Endothelial cell of coronary artery (primary cell): ENCODE data around the gene CWH43. TPM values are rescaled to one million over a fixed set of nuclear protein-coding genes. Genes with fewer than 3 reads are reported as not detected.

ENCODE experiments used
- total RNA-seq: library from RNA; depleted of rRNA; stranded (reverse); fragments of >200 nt; gene quantifications from 2 replicates; pipeline ENCODE4 v1.2.3, GENCODE V29; 2014

CWH43 gene
- total RNA-seq = not detected in 2 replicates

DNA sequence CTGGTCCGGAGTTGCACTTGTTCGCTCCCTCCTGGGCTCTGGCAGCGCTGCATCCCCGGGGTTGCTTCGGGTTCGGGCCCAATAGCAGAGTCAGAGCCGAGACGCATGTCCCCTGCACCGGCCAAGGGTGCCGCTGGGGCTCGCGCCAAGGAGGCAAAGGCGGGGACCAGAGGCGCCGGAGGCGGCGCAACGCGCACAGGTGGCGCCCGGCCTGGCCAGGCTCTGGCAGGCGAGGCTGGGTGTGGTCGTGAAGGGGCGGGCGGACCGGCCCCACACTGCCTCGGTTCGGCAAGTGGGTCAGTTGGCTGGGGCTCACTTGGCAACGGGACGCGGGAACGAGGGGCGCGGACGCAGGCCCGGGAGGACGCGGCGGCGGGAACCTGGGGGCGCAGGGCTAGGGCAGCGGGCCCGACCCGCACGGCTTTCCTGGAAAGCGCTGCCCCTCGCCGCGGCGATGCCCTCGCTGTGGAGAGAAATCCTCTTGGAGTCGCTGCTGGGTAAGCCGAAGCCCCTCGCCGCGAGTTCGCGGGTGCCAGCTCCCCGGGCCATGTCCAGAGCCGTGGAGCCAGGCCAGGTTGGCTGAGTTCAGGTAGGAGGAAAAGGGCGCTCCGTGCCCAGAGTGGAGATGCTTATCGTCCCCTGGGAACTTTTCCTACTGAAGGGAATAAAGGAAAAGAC is at the start of gene CWH43:
CWH43 (plus strand) TSS at position 300 of the 678 bp plus-strand sequence; CDS start at position 455, 155 bp downstream.

Other genes starting within 250 kb of the CWH43 start
- 98.5 and 138 TPM in 2 replicates for gene FRYL, start 206.0 kb upstream of the CWH43 start, total RNA-seq
- 64.3 and 73.8 TPM in 2 replicates for gene OCIAD1, start 155.2 kb upstream of the CWH43 start, total RNA-seq
- 279 and 426 TPM in 2 replicates for gene OCIAD2, start 79.5 kb upstream of the CWH43 start, total RNA-seq